Suprapubic skin (tissue), 4 donors: ENCODE measurements around the gene DPY19L2. TPM values are rescaled to one million over a fixed set of nuclear protein-coding genes. Genes with fewer than 3 reads are reported as not detected.
"Not testable (repeated sequence)": the region's sequence is repeated elsewhere in the genome, so short reads cannot be mapped to it uniquely, and the experiment has no call there.

ENCODE experiments used
- DNase-seq, 2 donors: peaks; one replicate each; pipeline ENCODE4 v3.0.0-alpha.2; 2019; ENCODE audit warnings: low spot score in 2 of 2
- H3K27ac ChIP-seq: fragments of 200-600 bp; sonication (generic); one replicate; pipeline ENCODE4 v1.5.1; 2019
- H3K27me3 ChIP-seq: fragments of 200-600 bp; sonication (generic); one replicate; pipeline ENCODE4 v1.5.1; 2019
- H3K36me3 ChIP-seq: fragments of 200-600 bp; sonication (generic); one replicate; pipeline ENCODE4 v1.5.1; 2019
- H3K4me1 ChIP-seq: fragments of 200-600 bp; sonication (generic); one replicate; pipeline ENCODE4 v1.5.1; 2019
- H3K4me3 ChIP-seq: fragments of 200-600 bp; sonication (generic); one replicate; pipeline ENCODE4 v1.5.1; 2019; ENCODE audit warnings: mild to moderate bottlenecking
- H3K9me3 ChIP-seq: fragments of 200-600 bp; sonication (generic); one replicate; pipeline ENCODE4 v1.5.1; 2019
- CTCF ChIP-seq, 2 donors: fragments of 200-600 bp in 1 of 2; fragments of 450-650 bp in 1 of 2; sonication (generic) in 1 of 2; IDR thresholded peaks; one replicate each; pipeline ENCODE4 v1.5.1; 2016 to 2019; ENCODE audit warnings: antibody characterized with exemption in 2 of 2, mild to moderate bottlenecking in 1 of 2, moderate library complexity in 1 of 2
- EP300 ChIP-seq: sonication (generic); formaldehyde crosslinking; IDR thresholded peaks from one replicate; pipeline ENCODE4 v1.6.1; 2017; ENCODE audit warnings: antibody characterized with exemption
- POLR2A ChIP-seq, 2 donors: fragments of 450-650 bp; IDR thresholded peaks; one replicate each; pipeline ENCODE4 v1.6.1; 2017; ENCODE audit warnings: antibody characterized with exemption in 2 of 2, mild to moderate bottlenecking in 2 of 2, moderate library complexity in 2 of 2
- POLR2AphosphoS5 ChIP-seq, 3 donors: sonication (generic); formaldehyde crosslinking; IDR thresholded peaks; one replicate each; pipeline ENCODE4 v1.6.1; 2017; ENCODE audit warnings: antibody characterized with exemption in 3 of 3
- WGBS: methylation state at CpG from one replicate; pipeline ENCODE4 v1.1.5; 2018; 5-methylcytosine and 5-hydroxymethylcytosine counted together
- total RNA-seq, 4 donors: library from RNA; depleted of rRNA; stranded (reverse); fragments of >200 nt; gene quantifications; one replicate each; pipeline ENCODE4 v1.1.0, GENCODE V29; 2016

DPY19L2 gene
- total RNA-seq, 4 donors from 2014 or later: 0.64 to 6.7 (median 2.0) TPM

- WGBS: 85% methylated on average over 1 of the region's 1 CpG
- H3K4me1 ChIP-seq, H3K36me3 ChIP-seq, H3K9me3 ChIP-seq, H3K27ac ChIP-seq, DNase-seq, H3K27me3 ChIP-seq, H3K4me3 ChIP-seq: not testable (repeated sequence)
Measured at GRCh38 chr12:63583289-63583688, 85.0 kb downstream of the DPY19L2 start.

- not testable (repeated sequence) for H3K27ac ChIP-seq, H3K36me3 ChIP-seq, H3K4me1 ChIP-seq, DNase-seq, H3K27me3 ChIP-seq, H3K9me3 ChIP-seq, H3K4me3 ChIP-seq
- 66% methylated on average over 2 of the region's 2 CpGs for WGBS
Measured at GRCh38 chr12:63577631-63578030, 90.7 kb downstream of the DPY19L2 start.

GRCh38 chr12:63572038-63572437 lies 96.3 kb downstream of the DPY19L2 start:
- 84% methylated on average over 4 of the region's 4 CpGs for WGBS
- not testable (repeated sequence) for H3K27ac ChIP-seq, H3K36me3 ChIP-seq

GRCh38 chr12:63558445-63558844 lies 109.8 kb downstream of the DPY19L2 start:
- H3K9me3 ChIP-seq, H3K4me1 ChIP-seq, H3K36me3 ChIP-seq, H3K27me3 ChIP-seq, H3K4me3 ChIP-seq, H3K27ac ChIP-seq, DNase-seq: not testable (repeated sequence)
- WGBS: 94% methylated on average over 6 of the region's 6 CpGs

More at GRCh38 chr12:63572038-63572437, 96.3 kb downstream of the DPY19L2 start:
- not testable (repeated sequence) for H3K4me1 ChIP-seq, DNase-seq, H3K27me3 ChIP-seq, H3K4me3 ChIP-seq, H3K9me3 ChIP-seq

- H3K27ac ChIP-seq, DNase-seq: not testable (repeated sequence)
- 80% methylated on average over 13 of the region's 13 CpGs for WGBS
Measured at GRCh38 chr12:63551397-63551796, 116.9 kb downstream of the DPY19L2 start.

GRCh38 chr12:63549034-63549433 lies 119.3 kb downstream of the DPY19L2 start:
- H3K4me3 ChIP-seq, H3K4me1 ChIP-seq, H3K27me3 ChIP-seq, DNase-seq, H3K36me3 ChIP-seq, H3K9me3 ChIP-seq, H3K27ac ChIP-seq: not testable (repeated sequence)
- WGBS: 57% methylated on average over 2 of the region's 2 CpGs

More at GRCh38 chr12:63551397-63551796, 116.9 kb downstream of the DPY19L2 start:
- not testable (repeated sequence) for H3K9me3 ChIP-seq, H3K27me3 ChIP-seq, H3K4me3 ChIP-seq, H3K4me1 ChIP-seq, H3K36me3 ChIP-seq

- H3K27me3 ChIP-seq, DNase-seq, H3K36me3 ChIP-seq, H3K4me3 ChIP-seq, H3K9me3 ChIP-seq, H3K27ac ChIP-seq, H3K4me1 ChIP-seq: not testable (repeated sequence)
- WGBS: 89% methylated on average over 3 of the region's 5 CpGs
Measured at GRCh38 chr12:63545298-63545916, 122.9 kb downstream of the DPY19L2 start.

GRCh38 chr12:63538656-63539055 lies 129.6 kb downstream of the DPY19L2 start:
- not testable (repeated sequence) for H3K36me3 ChIP-seq, H3K27me3 ChIP-seq, H3K4me1 ChIP-seq, H3K9me3 ChIP-seq, DNase-seq, H3K4me3 ChIP-seq, H3K27ac ChIP-seq
- 51% methylated on average over 4 of the region's 4 CpGs for WGBS

- H3K4me1 ChIP-seq, H3K9me3 ChIP-seq, H3K27ac ChIP-seq, DNase-seq, H3K4me3 ChIP-seq, H3K27me3 ChIP-seq, H3K36me3 ChIP-seq: not testable (repeated sequence)
Measured at GRCh38 chr12:63537838-63538237, 130.5 kb downstream of the DPY19L2 start.

GRCh38 chr12:63529641-63530040 lies 138.7 kb downstream of the DPY19L2 start:
- H3K4me3 ChIP-seq, H3K9me3 ChIP-seq, H3K27me3 ChIP-seq, H3K4me1 ChIP-seq, H3K27ac ChIP-seq, H3K36me3 ChIP-seq, DNase-seq: not testable (repeated sequence)
- 80% methylated on average over 7 of the region's 7 CpGs for WGBS

GRCh38 chr12:63525831-63526230 lies 142.5 kb downstream of the DPY19L2 start:
- H3K36me3 ChIP-seq: no peaks in the 10 kb centered on the region
- H3K9me3 ChIP-seq: no peaks in the 10 kb centered on the region
- 93% methylated on average over 4 of the region's 4 CpGs for WGBS
- no peak overlapping the region for H3K27ac ChIP-seq
- DNase-seq: no peak
- no peak for TF ChIP-seq EP300
- TF ChIP-seq POLR2A (IDR thresholded peaks at IDR 0.05): no peak
- TF ChIP-seq POLR2AphosphoS5 (IDR thresholded peaks at IDR 0.05): no peak
- TF ChIP-seq CTCF (IDR thresholded peaks at IDR 0.05): no peak
- H3K4me1 ChIP-seq: no peaks in the 10 kb centered on the region
- H3K27me3 ChIP-seq: no peaks in the 10 kb centered on the region
- H3K4me3 ChIP-seq: no peak overlapping the region
